HCT116 (cell line): Measurements from ENCODE around the gene CLCN5. TPM values are rescaled to one million over a fixed set of nuclear protein-coding genes. Genes with fewer than 3 reads are reported as not detected.

ENCODE experiments used
- ATAC-seq: fragments of 200-7000 bp; cut with Tn5 transposase; 2 replicates; pipeline ENCODE4 v1.9.1; 2020; ENCODE audit warnings: mild to moderate bottlenecking, moderate library complexity
- BruUV-seq: library from RNA; stranded (reverse); fragments of 400-500 nt; replicated peaks from 2 replicates; lab custom pipeline; 2021; lab: Mats Ljungman, UMichigan
- CTCF ChIA-PET: fragments of 300-600 bp; sonication (Branson Sonifier 250); formaldehyde crosslinking; loops from one replicate; lab custom pipeline; 2021; ENCODE audit warnings: antibody characterized with exemption; lab: Charles Lee
- POLR2A ChIA-PET: fragments of 300-600, 350-600 bp; sonication (Branson Sonifier 250); formaldehyde crosslinking; loops from one replicate; lab custom pipeline; 2021; ENCODE audit warnings: antibody characterized with exemption; lab: Charles Lee
- RAD21 ChIA-PET, 2 experiments: fragments of 300-600 bp; sonication (Branson Sonifier 250); formaldehyde crosslinking; loops; one replicate each; lab custom pipeline; 2023; ENCODE audit warnings: low total read pairs in 2 of 2; ENCODE audit not compliant: uncharacterized antibody in 2 of 2, unreplicated experiment in 2 of 2, low non-redundant PET in 1 of 2; lab: Charles Lee
- DNase-seq: peaks from one replicate; pipeline ENCODE4 v3.0.0-alpha.2; 2010; ENCODE audit warnings: low read depth, low spot score
- H2AFZ ChIP-seq: fragments of 200-600 bp; shearing (Covaris generic), sonication (generic); 2 replicates; pipeline ENCODE4 v1.6.1; 2017; ENCODE audit warnings: low read depth, mixed run types, mixed read lengths, antibody characterized with exemption, low read length; ENCODE audit not compliant: poor library complexity, severe bottlenecking
- H3K27ac ChIP-seq: 2 replicates; pipeline ENCODE4 v1.5.1; 2012; ENCODE audit warnings: low read depth, low read length
- H3K27me3 ChIP-seq: fragments of 200-600 bp; sonication (generic); 2 replicates; pipeline ENCODE4 v1.6.1; 2016; ENCODE audit warnings: mixed run types, low read length, mixed read lengths; ENCODE audit not compliant: insufficient read depth
- H3K36me3 ChIP-seq, 2 experiments: fragments of 200-500 bp in 1 of 2; fragments of 200-600 bp in 1 of 2; sonication (Bioruptor generic) in 1 of 2; sonication (generic) in 1 of 2; 2 replicates each; pipeline versions ENCODE4 v1.5.1 to v1.6.1; 2014 to 2016; ENCODE audit warnings: low read length in 2 of 2, inconsistent platforms in 1 of 2, mixed read lengths in 1 of 2, mixed run types in 1 of 2; ENCODE audit not compliant: insufficient read depth in 2 of 2, control insufficient read depth in 1 of 2
- H3K4me1 ChIP-seq, 2 experiments: fragments of 200-600 bp in 1 of 2; sonication (generic) in 1 of 2; 2 replicates each; pipeline versions ENCODE4 v1.5.1 to v1.6.1; 2012 to 2017; ENCODE audit warnings: low read length in 2 of 2, inconsistent platforms in 1 of 2, mild to moderate bottlenecking in 1 of 2, mixed read lengths in 1 of 2, mixed run types in 1 of 2, moderate library complexity in 1 of 2; ENCODE audit not compliant: insufficient read depth in 2 of 2, control insufficient read depth in 1 of 2
- H3K4me2 ChIP-seq: fragments of 200-600 bp; sonication (generic); 2 replicates; pipeline ENCODE4 v1.6.1; 2017; ENCODE audit warnings: mixed run types, low read length, mixed read lengths
- H3K4me3 ChIP-seq, 2 experiments: fragments of 200-600 bp in 1 of 2; sonication (generic) in 1 of 2; replicated peaks in 1 of 2; 2 replicates each; pipeline ENCODE4 v1.5.1; 2011 to 2016; ENCODE audit warnings: low read length in 2 of 2, control low read depth in 1 of 2, low read depth in 1 of 2, mild to moderate bottlenecking in 1 of 2, mixed read lengths in 1 of 2, mixed run types in 1 of 2
- H3K79me2 ChIP-seq: fragments of 200-600 bp; sonication (generic); 2 replicates; pipeline ENCODE4 v1.6.1; 2017; ENCODE audit warnings: mild to moderate bottlenecking, mixed run types, low read length, moderate library complexity, mixed read lengths; ENCODE audit not compliant: insufficient read depth
- H3K9ac ChIP-seq: fragments of 200-600 bp; sonication (generic); 2 replicates; pipeline ENCODE4 v1.6.1; 2016; ENCODE audit warnings: low read length, mixed read lengths
- H3K9me2 ChIP-seq: fragments of 200-600 bp; sonication (generic), shearing (Covaris generic); 2 replicates; pipeline ENCODE4 v1.6.1; 2017; ENCODE audit warnings: mixed run types, mild to moderate bottlenecking, moderate library complexity; ENCODE audit not compliant: insufficient read depth
- H3K9me3 ChIP-seq, 2 experiments: fragments of 200-500 bp in 1 of 2; fragments of 200-600 bp in 1 of 2; sonication (Bioruptor generic) in 1 of 2; sonication (generic) in 1 of 2; 2 replicates each; pipeline ENCODE4 v1.6.1; 2014 to 2017; ENCODE audit warnings: low read length in 2 of 2, mixed read lengths in 2 of 2, inconsistent platforms in 1 of 2, low read depth in 1 of 2, mild to moderate bottlenecking in 1 of 2, mixed run types in 1 of 2, moderate library complexity in 1 of 2; ENCODE audit not compliant: control insufficient read depth in 1 of 2, insufficient read depth in 1 of 2
- H4K20me1 ChIP-seq: fragments of 200-600 bp; sonication (generic), shearing (Covaris generic); 2 replicates; pipeline ENCODE4 v1.6.1; 2017; ENCODE audit warnings: mixed run types, mild to moderate bottlenecking, moderate library complexity; ENCODE audit not compliant: insufficient read depth
- CBX3 ChIP-seq: IDR thresholded peaks from 2 replicates; pipeline ENCODE4 v1.6.1; 2012; ENCODE audit warnings: low read depth
- CEBPB ChIP-seq: IDR thresholded peaks from 2 replicates; pipeline ENCODE4 v1.6.1; 2012; ENCODE audit warnings: low read depth
- CTCF ChIP-seq, 3 experiments: fragments of 200-600 bp in 1 of 3; sonication (generic) in 1 of 3; IDR thresholded peaks in 2 of 3; conservative IDR thresholded peaks in 1 of 3; 2 replicates each; pipeline ENCODE4 v1.5.1; 2012 to 2017; ENCODE audit warnings: low read depth in 2 of 3, low read length in 2 of 3, antibody characterized with exemption in 1 of 3, borderline replicate concordance in 1 of 3, control low read depth in 1 of 3, mild to moderate bottlenecking in 1 of 3, mixed read lengths in 1 of 3, mixed run types in 1 of 3, moderate library complexity in 1 of 3; ENCODE audit not compliant: insufficient read depth in 1 of 3
- ELF1 ChIP-seq: IDR thresholded peaks from 2 replicates; pipeline ENCODE4 v1.6.1; 2012; ENCODE audit warnings: low read depth, borderline replicate concordance
- EZH2phosphoT487 ChIP-seq: fragments of 200-600 bp; IDR thresholded peaks from 2 replicates; pipeline ENCODE4 v1.6.1; 2018; ENCODE audit warnings: antibody characterized with exemption, borderline replicate concordance
- FOSL1 ChIP-seq: IDR thresholded peaks from 2 replicates; pipeline ENCODE4 v1.6.1; 2012; ENCODE audit warnings: low read depth
- JUND ChIP-seq: IDR thresholded peaks from 2 replicates; pipeline ENCODE4 v1.6.1; 2012
- MAX ChIP-seq: IDR thresholded peaks from 2 replicates; pipeline ENCODE4 v1.6.1; 2012
- POLR2A ChIP-seq: IDR thresholded peaks from 2 replicates; pipeline ENCODE4 v1.7.0; 2011; ENCODE audit warnings: borderline replicate concordance; ENCODE audit not compliant: insufficient read depth, insufficient read length; ENCODE audit errors: extremely low read depth
- RAD21 ChIP-seq: IDR thresholded peaks from 2 replicates; pipeline ENCODE4 v1.6.1; 2012; ENCODE audit warnings: low read depth, mild to moderate bottlenecking
- SP1 ChIP-seq: IDR thresholded peaks from 2 replicates; pipeline ENCODE4 v1.6.1; 2012; ENCODE audit warnings: low read depth
- SRF ChIP-seq: IDR thresholded peaks from 2 replicates; pipeline ENCODE4 v1.6.1; 2012; ENCODE audit warnings: low read depth
- ZBTB33 ChIP-seq: IDR thresholded peaks from 2 replicates; pipeline ENCODE4 v1.6.1; 2011; ENCODE audit warnings: mild to moderate bottlenecking, low read length, moderate library complexity; ENCODE audit not compliant: insufficient replicate concordance; ENCODE audit errors: extremely low read depth
- ZFX ChIP-seq: fragments of 450-650 bp; IDR thresholded peaks from 2 replicates; pipeline ENCODE4 v1.6.1; 2017
- intact Hi-C: fragments of 100-400 bp; cut with micrococcal nuclease; formaldehyde crosslinking; loops from 2 replicates; pipeline ENCODE4 v1.10.0; 2022
- total RNA-seq: library from RNA; stranded (reverse); gene quantifications from one replicate; pipeline ENCODE4 v1.2.1, GENCODE V29; 2021; ENCODE audit not compliant: unreplicated experiment
- TF ChIP-seq, protein P1 (sequence below): IDR thresholded peaks from 2 replicates; pipeline ENCODE4 v1.6.1; 2012
- TF ChIP-seq, protein P2 (sequence below): IDR thresholded peaks from 2 replicates; pipeline ENCODE4 v1.6.1; 2012; ENCODE audit warnings: low read depth

CLCN5 gene
- total RNA-seq, 1 experiment from 2014 or later: 6.1 TPM

DNA sequence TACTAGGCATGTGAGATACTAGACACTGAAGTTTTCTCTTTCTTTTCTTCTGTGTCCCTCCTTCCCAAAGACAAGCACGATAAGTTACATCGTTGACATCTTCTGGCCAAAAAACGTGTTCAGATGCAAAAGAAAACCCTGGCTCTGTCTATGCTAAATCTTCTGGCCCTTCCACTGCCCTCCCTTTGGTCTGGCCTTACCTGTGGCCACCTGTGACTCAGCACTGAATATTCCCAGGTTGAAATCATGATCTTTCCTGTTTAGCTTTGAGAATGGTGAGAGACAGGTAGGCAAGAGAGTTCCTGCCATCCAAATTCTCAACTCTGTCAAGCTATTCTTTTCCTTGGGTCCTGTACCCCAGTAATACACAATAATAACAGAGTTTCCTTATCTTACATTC, 12.3 kb downstream of the CLCN5 start:
- RAD21 ChIA-PET: no interaction called here
- Histone ChIP-seq H3K27me3 (no peaks in the 10 kb centered on the region), H3K4me3 (no peak overlapping the region), H3K4me2 (no peak overlapping the region), H3K9me3 (no peaks in the 10 kb centered on the region), H3K36me3 (no peaks in the 10 kb centered on the region), H4K20me1 (no peaks in the 10 kb centered on the region), H3K79me2 (no peaks in the 10 kb centered on the region), H2AFZ (no peak overlapping the region), H3K9me2 (no peaks in the 10 kb centered on the region), H3K4me1 (no peaks in the 10 kb centered on the region; a peak in 1 of 4 replicates), H3K27ac (no peak overlapping the region), H3K9ac (no peak overlapping the region)
- POLR2A ChIA-PET: no interaction called here
- CTCF ChIA-PET: no interaction called here
- TF ChIP-seq, protein P1, sequence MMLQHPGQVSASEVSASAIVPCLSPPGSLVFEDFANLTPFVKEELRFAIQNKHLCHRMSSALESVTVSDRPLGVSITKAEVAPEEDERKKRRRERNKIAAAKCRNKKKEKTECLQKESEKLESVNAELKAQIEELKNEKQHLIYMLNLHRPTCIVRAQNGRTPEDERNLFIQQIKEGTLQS: no peak
- TF ChIP-seq, protein P2, sequence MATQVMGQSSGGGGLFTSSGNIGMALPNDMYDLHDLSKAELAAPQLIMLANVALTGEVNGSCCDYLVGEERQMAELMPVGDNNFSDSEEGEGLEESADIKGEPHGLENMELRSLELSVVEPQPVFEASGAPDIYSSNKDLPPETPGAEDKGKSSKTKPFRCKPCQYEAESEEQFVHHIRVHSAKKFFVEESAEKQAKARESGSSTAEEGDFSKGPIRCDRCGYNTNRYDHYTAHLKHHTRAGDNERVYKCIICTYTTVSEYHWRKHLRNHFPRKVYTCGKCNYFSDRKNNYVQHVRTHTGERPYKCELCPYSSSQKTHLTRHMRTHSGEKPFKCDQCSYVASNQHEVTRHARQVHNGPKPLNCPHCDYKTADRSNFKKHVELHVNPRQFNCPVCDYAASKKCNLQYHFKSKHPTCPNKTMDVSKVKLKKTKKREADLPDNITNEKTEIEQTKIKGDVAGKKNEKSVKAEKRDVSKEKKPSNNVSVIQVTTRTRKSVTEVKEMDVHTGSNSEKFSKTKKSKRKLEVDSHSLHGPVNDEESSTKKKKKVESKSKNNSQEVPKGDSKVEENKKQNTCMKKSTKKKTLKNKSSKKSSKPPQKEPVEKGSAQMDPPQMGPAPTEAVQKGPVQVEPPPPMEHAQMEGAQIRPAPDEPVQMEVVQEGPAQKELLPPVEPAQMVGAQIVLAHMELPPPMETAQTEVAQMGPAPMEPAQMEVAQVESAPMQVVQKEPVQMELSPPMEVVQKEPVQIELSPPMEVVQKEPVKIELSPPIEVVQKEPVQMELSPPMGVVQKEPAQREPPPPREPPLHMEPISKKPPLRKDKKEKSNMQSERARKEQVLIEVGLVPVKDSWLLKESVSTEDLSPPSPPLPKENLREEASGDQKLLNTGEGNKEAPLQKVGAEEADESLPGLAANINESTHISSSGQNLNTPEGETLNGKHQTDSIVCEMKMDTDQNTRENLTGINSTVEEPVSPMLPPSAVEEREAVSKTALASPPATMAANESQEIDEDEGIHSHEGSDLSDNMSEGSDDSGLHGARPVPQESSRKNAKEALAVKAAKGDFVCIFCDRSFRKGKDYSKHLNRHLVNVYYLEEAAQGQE: no peak
- TF ChIP-seq ZBTB33: no peak
- TF ChIP-seq MAX: no peak
- TF ChIP-seq CEBPB: no peak
- no peak for TF ChIP-seq JUND
- TF ChIP-seq ELF1: no peak
- TF ChIP-seq SRF: no peak
- no peak for TF ChIP-seq SP1
- TF ChIP-seq EZH2phosphoT487: no peak
- no peak for TF ChIP-seq POLR2A
- TF ChIP-seq CTCF (IDR thresholded peaks at IDR 0.05 in 2 of 3, conservative IDR thresholded peaks at IDR 0.05 in 1 of 3; ENCODE audit: borderline replicate concordance in 1 of 3, insufficient read depth in 1 of 3, low read depth in 2 of 3, low read length in 2 of 3): no peak
- TF ChIP-seq RAD21: no peak
- TF ChIP-seq FOSL1: no peak
- TF ChIP-seq ZFX: no peak
- TF ChIP-seq CBX3: no peak
- ATAC-seq: no peak
- intact Hi-C loops: no loop called here
- DNase-seq: no peak
- BruUV-seq: no TSS peak
